IgD-negative memory B cell (primary cell): ENCODE data around the gene TSTD1. TPM values are rescaled to one million over a fixed set of nuclear protein-coding genes. Genes with fewer than 3 reads are reported as not detected.

Experiments
- H3K27ac Mint-ChIP-seq, 3 donors: one replicate each; pipeline ENCODE4 v1.8.0; 2020 to 2022; ENCODE audit warnings: mild to moderate bottlenecking in 3 of 3, mixed read lengths in 3 of 3, moderate library complexity in 1 of 3
- H3K27me3 Mint-ChIP-seq: one replicate; pipeline ENCODE4 v1.8.0; 2021; ENCODE audit warnings: mixed read lengths
- H3K36me3 Mint-ChIP-seq: one replicate; pipeline ENCODE4 v1.8.0; 2020; ENCODE audit warnings: mild to moderate bottlenecking, mixed read lengths
- H3K4me1 Mint-ChIP-seq, 3 donors: one replicate each; pipeline ENCODE4 v1.8.0; 2020 to 2022; ENCODE audit warnings: mixed read lengths in 3 of 3, mild to moderate bottlenecking in 1 of 3
- H3K4me3 Mint-ChIP-seq, 4 donors: one replicate each; pipeline ENCODE4 v1.8.0; 2020 to 2022; ENCODE audit warnings: mild to moderate bottlenecking in 4 of 4, mixed read lengths in 4 of 4, moderate library complexity in 3 of 4
- H3K9me3 Mint-ChIP-seq, 3 donors: one replicate each; pipeline ENCODE4 v1.8.0; 2020 to 2021; ENCODE audit warnings: mixed read lengths in 3 of 3, mild to moderate bottlenecking in 1 of 3
- polyA plus RNA-seq: library from polyadenylated mRNA; unstranded; fragments of 300-500 nt; fragmentation: Illumina TruSeq; gene quantifications from one replicate; pipeline ENCODE4 v1.2.3, GENCODE V29; 2021

The TSTD1 gene
- polyA plus RNA-seq: 349 TPM

DNA sequence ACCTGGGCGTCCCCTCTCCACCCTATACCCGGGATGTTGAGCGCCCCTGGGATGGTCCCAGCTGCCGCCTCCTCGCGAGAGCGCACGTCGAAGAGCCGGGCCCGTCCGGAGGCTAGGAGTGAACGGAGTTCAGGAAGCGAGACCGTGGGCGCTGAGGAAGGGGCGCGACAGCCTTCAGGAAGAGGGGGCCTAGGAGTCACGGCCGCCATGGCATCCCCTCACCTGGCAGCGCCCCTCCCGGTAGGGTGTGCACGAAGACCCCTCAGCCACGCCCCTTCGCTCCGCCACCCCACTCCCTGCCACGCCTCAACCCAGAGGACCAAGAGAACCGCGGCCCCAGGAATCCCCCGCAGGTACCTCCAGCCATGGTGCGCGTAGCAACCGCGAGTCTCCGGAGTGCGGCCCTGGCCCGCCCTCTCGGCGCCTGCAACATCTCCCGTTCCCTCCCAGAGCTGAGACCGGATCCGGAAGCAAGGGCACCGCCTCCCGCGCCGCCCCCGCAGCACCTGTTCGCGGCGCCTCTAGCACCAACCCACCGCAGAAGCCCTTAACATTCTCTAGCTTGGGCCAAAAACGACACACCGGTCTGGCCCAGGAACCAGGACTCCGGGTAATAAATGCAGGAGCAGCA, at the start of gene TSTD1:
Gene TSTD1 (minus strand): TSS at position 442 of the 631 bp plus-strand sequence. CDS start 75 bp downstream, at position 367.
- Mint-ChIP-seq H3K4me3 (peak within 1 kb of the TSS; percentile 85 to 98 (median 92)), H3K9me3 (no peaks in the 10 kb centered on the region), H3K36me3 (peaks cover 2% of the 10 kb centered on the region), H3K27ac (peak within 1 kb of the TSS; percentile 81 to 98 (median 90)), H3K27me3 (no peaks in the 10 kb centered on the region), H3K4me1 (peaks cover 16 to 30% (median 26%) of the 10 kb centered on the region in 3 donors)

- Mint-ChIP-seq H3K4me3 (no peak overlapping the region), H3K4me1 (no peaks in the 10 kb centered on the region), H3K27me3 (peaks cover 2% of the 10 kb centered on the region), H3K27ac (peak overlapping the region in 1 of 3 donors; percentile 29), H3K36me3 (no peaks in the 10 kb centered on the region), H3K9me3 (no peaks in the 10 kb centered on the region)
These were observed 47.7 kb upstream of the TSTD1 start for GRCh38 chr1:161086457-161086856.

DNA sequence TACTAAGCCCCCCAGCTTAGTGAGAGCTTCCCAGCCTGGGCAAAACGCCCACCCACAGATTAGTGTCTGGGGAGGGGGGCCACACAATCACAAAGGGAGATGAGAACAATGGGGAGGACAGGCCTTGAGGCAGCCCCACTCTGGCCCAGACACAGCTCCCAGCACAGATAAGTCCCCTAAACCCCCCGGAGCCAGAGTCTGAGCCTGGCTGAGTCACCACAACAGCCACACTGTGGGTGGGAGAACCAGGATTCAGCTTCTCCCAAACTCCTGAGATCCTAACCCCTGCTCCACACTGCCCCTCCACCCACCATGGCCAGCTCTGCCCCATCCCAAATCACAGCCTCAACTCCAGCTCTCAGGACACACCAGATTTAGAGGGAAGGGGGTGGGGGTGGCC, 46.4 kb upstream of the TSTD1 start:
- Mint-ChIP-seq H3K27ac (peak overlapping the region in 1 of 3 donors; percentile 11), H3K36me3 (no peaks in the 10 kb centered on the region), H3K27me3 (peaks cover 2% of the 10 kb centered on the region), H3K9me3 (no peaks in the 10 kb centered on the region), H3K4me1 (no peaks in the 10 kb centered on the region), H3K4me3 (no peak overlapping the region)

- H3K27ac Mint-ChIP-seq: peak overlapping the region in 1 of 3 donors; percentile 11
- no peak overlapping the region for H3K4me3 Mint-ChIP-seq
- H3K4me1 Mint-ChIP-seq: no peaks in the 10 kb centered on the region
- no peaks in the 10 kb centered on the region for H3K36me3 Mint-ChIP-seq
- peaks cover 2% of the 10 kb centered on the region for H3K27me3 Mint-ChIP-seq
- H3K9me3 Mint-ChIP-seq: no peaks in the 10 kb centered on the region
These were observed 45.8 kb upstream of the TSTD1 start for GRCh38 chr1:161084597-161084988.

DNA sequence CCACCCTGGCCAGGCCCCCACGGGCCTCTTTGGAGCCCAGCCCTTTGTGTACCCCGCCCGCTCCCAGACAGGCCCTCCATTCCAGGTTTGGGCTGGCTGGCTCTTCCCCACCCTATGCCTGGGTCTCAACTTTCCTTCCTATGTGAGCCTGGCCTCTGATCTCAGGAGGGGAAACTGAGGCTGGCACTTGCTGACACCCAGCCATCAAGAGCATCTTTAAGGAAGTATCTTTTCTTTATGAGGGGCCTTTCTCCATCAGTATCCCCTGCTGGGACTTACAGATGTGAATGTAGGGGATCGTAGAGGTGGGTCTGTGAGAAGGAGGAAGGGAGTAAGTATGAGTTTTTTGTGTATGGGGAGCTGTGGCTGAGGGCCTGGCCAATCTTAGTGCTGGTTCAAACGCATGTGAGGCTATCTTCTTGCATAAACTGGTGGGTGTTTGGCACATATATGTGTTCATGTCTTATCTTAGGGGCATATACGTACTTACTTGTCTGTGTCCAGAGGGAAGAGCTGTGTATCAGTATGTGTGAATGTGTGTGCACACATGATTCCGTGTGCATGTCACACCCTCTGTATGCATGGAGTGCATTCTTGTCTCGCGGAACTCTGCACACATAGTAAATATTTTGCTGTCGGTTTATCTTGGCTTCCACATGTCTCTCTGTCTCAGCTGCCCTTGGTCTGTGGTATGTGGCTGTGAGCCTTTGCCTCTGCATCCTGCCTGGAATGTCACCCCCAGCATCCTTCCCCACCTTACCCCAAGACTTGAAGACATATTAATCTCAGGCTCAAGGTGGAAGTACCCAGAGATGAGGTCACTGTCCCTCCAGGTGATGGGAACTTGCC, 45.2 kb upstream of the TSTD1 start:
- no peaks in the 10 kb centered on the region for H3K36me3 Mint-ChIP-seq
- H3K27ac Mint-ChIP-seq: peak overlapping the region in 1 of 3 donors; percentile 11
- H3K9me3 Mint-ChIP-seq: no peaks in the 10 kb centered on the region

DNA sequence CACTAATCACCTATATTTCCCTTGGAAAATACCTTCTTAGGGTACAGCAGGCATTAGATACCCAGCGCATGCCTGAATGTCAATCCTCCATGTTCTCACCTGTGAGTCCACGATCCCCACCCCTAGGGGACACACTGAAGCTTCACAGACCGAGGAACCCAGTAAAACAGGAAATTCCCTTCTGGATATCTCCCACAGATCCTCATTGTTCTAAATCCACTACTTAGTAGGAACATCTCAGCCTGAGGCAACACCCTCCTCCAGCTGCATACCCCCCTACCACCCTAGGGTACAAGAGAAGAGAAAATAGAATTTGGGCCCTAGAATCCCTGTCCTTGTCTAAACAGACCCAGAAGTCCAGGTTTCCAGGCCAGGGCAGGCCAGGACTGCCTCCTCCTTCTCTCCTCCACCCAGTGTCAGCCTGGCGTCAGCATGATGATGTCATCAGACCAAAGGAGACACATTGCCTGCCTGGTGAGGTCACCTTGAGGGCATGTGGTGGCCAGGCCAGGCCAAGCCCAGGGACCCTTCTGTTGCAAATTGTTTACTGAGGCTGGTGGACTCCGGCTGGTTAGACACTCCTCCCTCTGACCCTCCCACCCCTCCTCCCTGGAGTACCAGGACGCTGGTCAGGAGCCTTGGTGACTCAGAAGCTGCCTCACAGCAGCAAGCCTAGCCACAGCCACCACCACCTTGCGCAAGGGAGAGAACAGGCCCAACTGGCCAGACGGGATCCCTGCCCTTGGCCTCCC, 44.4 kb upstream of the TSTD1 start:
- Mint-ChIP-seq H3K4me1 (no peaks in the 10 kb centered on the region), H3K27ac (no peak overlapping the region), H3K36me3 (no peaks in the 10 kb centered on the region), H3K9me3 (no peaks in the 10 kb centered on the region), H3K27me3 (peaks cover 5% of the 10 kb centered on the region), H3K4me3 (no peak overlapping the region)

More for the DNA sequence above, 45.2 kb upstream of the TSTD1 start:
- no peak overlapping the region for H3K4me3 Mint-ChIP-seq
- H3K27me3 Mint-ChIP-seq: peaks cover 4% of the 10 kb centered on the region
- no peaks in the 10 kb centered on the region for H3K4me1 Mint-ChIP-seq

DNA sequence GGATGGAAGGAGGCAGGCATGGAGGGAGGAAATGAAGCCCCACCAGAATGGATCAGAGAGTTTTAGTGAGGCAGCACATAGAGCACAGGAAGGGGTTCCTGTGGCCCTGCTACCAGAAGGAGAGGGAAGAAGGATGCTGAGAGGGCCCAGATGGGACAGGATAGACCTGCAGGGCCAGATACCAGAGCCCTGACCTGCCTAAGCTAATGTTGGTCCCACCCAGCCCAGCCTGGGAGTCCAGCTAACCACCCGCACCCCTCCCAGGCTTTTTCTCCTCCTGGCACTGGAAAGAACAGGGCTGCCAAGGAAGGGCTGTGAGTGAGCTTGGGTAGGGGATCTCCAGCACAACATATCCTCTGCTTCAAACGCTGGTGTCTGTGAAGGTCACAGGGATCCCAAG, 43.7 kb upstream of the TSTD1 start:
- no peaks in the 10 kb centered on the region for H3K4me1 Mint-ChIP-seq
- H3K27ac Mint-ChIP-seq: no peak overlapping the region
- H3K4me3 Mint-ChIP-seq: no peak overlapping the region
- peaks cover 5% of the 10 kb centered on the region for H3K27me3 Mint-ChIP-seq
- no peaks in the 10 kb centered on the region for H3K9me3 Mint-ChIP-seq
- H3K36me3 Mint-ChIP-seq: no peaks in the 10 kb centered on the region

GRCh38 chr1:161081519-161081918, 42.8 kb upstream of the TSTD1 start:
- H3K4me1 Mint-ChIP-seq: no peaks in the 10 kb centered on the region
- H3K4me3 Mint-ChIP-seq: no peak overlapping the region
- H3K27ac Mint-ChIP-seq: peak overlapping the region in 1 of 3 donors; percentile 85
- H3K36me3 Mint-ChIP-seq: no peaks in the 10 kb centered on the region
- peaks cover 5% of the 10 kb centered on the region for H3K27me3 Mint-ChIP-seq
- H3K9me3 Mint-ChIP-seq: no peaks in the 10 kb centered on the region

GRCh38 chr1:161080441-161081405, 42.0 kb upstream of the TSTD1 start:
- Mint-ChIP-seq H3K9me3 (no peaks in the 10 kb centered on the region), H3K4me3 (no peak overlapping the region), H3K36me3 (no peaks in the 10 kb centered on the region), H3K27me3 (peaks cover 2% of the 10 kb centered on the region), H3K4me1 (no peaks in the 10 kb centered on the region), H3K27ac (peak overlapping the region in 1 of 3 donors; percentile 85)

GRCh38 chr1:161079436-161080110, 40.8 kb upstream of the TSTD1 start:
- Mint-ChIP-seq H3K36me3 (no peaks in the 10 kb centered on the region), H3K27me3 (peaks cover 2% of the 10 kb centered on the region), H3K27ac (no peak overlapping the region), H3K4me1 (no peaks in the 10 kb centered on the region), H3K9me3 (no peaks in the 10 kb centered on the region), H3K4me3 (no peak overlapping the region)

DNA sequence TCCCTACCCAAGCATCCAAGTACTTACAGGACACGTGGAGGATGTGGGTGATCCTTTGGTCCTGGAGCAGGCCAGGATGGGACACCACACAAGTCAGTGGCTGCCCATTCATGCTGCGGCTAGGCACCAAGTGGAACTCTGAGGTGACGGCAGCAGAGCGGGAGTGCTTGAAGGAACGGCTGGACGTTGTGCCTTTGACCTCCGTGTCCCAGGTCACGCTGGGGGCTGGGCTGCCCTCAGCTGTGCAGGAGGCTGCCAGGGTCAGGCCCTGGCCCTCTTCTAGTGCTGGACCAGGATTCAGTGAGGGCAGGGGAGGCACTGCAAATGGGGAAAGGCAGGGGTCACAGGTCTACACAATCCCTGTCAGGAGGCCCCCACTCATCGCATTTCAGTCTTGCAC, 38.7 kb upstream of the TSTD1 start:
- Mint-ChIP-seq H3K4me1 (no peaks in the 10 kb centered on the region), H3K4me3 (no peak overlapping the region), H3K9me3 (no peaks in the 10 kb centered on the region), H3K27ac (no peak overlapping the region), H3K27me3 (peaks cover 2% of the 10 kb centered on the region), H3K36me3 (no peaks in the 10 kb centered on the region)

DNA sequence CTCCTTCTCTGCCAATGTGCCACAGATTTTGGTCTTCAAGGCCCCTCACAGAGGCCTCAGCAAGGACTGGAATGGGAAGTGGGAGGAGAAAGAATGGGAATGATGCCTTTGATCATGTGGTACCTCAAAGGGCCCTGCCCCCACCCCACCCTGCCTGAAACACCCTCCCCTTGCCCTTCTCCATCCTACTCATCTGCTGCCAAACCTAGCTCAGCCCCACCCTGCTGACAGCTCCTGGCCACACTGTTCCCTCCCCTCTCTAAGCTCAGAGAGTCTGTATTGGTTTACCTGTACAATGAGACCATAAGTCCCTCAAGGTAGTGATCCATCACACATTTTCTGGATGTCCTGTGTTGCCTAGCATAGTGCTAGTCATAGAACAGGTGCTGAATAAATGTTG, 37.6 kb upstream of the TSTD1 start:
- peaks cover 1 to 4% (median 4%) of the 10 kb centered on the region in 3 donors for H3K4me1 Mint-ChIP-seq
- H3K36me3 Mint-ChIP-seq: no peaks in the 10 kb centered on the region
- no peak overlapping the region for H3K4me3 Mint-ChIP-seq
- no peaks in the 10 kb centered on the region for H3K9me3 Mint-ChIP-seq
- H3K27me3 Mint-ChIP-seq: peaks cover 2% of the 10 kb centered on the region
- H3K27ac Mint-ChIP-seq: no peak overlapping the region

DNA sequence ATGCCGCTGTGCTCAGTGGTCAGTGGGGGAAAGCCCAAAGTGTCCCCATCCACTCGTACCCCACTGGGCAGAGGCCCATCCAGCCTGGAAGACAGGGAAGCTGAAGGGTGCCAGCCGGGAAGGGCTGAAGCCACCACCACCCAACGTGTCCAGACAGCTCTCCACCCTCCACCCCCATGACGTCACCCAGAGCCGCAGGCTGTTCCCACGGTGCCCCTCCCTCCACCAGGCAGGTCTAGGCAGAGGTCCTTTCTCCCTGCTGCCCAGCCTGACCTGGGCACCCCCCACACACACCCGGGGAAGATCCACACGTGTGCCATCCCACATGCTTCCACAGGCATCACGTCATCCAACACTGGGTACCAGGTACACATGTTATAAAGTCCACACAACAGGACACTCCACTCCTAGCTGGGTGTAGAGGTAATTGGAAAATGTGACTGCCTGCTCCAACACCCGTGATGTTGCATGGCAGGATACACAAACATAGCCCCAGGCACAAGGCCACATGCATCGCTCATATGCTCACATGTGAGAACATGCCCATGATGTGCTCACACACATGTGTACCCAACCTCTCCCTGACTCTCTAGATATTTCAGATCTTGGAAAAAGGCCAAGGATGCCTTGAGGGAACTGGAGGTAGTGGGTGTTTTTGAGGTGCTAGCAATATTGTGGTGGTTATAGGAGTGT, 36.1 kb upstream of the TSTD1 start:
- H3K27me3 Mint-ChIP-seq: peaks cover 2% of the 10 kb centered on the region
- H3K9me3 Mint-ChIP-seq: no peaks in the 10 kb centered on the region
- no peak overlapping the region for H3K27ac Mint-ChIP-seq
- no peaks in the 10 kb centered on the region for H3K36me3 Mint-ChIP-seq
- H3K4me3 Mint-ChIP-seq: no peak overlapping the region
- peaks cover 9 to 15% (median 14%) of the 10 kb centered on the region in 3 donors for H3K4me1 Mint-ChIP-seq
